NCI-H2081 (cell line): ENCODE data around the gene ARMC6.
"Not testable (repeated sequence)": the region's sequence is repeated elsewhere in the genome, so short reads cannot be mapped to it uniquely, and the experiment has no call there.

Source experiments
- DNase-seq, 2 experiments: peaks; one replicate each; lab custom pipeline; 2025; lab: John Stamatoyannopoulos, UW

The ARMC6 gene

GRCh38 chr19:19077103-19077502 is 43.7 kb downstream of the ARMC6 start:
- peak; percentile 41 to 58 for DNase-seq

- DNase-seq: no peak
These were observed 45.4 kb downstream of the ARMC6 start for GRCh38 chr19:19078801-19079200.

- no peak for DNase-seq
These were observed 46.2 kb downstream of the ARMC6 start for GRCh38 chr19:19079571-19079970.

GRCh38 chr19:19081642-19082151 is 48.3 kb downstream of the ARMC6 start:
- DNase-seq: no peak

- DNase-seq: no peak
These were observed 50.2 kb downstream of the ARMC6 start for GRCh38 chr19:19083413-19084178.

GRCh38 chr19:19087676-19088075 is 54.3 kb downstream of the ARMC6 start:
- no peak for DNase-seq

GRCh38 chr19:19094513-19094912 is 61.1 kb downstream of the ARMC6 start:
- no peak for DNase-seq

- no peak for DNase-seq
These were observed 62.3 kb downstream of the ARMC6 start for GRCh38 chr19:19095691-19096090.

- no peak for DNase-seq
These were observed 63.5 kb downstream of the ARMC6 start for GRCh38 chr19:19096641-19097627.

- no peak for DNase-seq
These were observed 64.8 kb downstream of the ARMC6 start for GRCh38 chr19:19098084-19098702.

- no peak for DNase-seq
These were observed 65.6 kb downstream of the ARMC6 start for GRCh38 chr19:19098703-19099632.

GRCh38 chr19:19101540-19101939 is 68.1 kb downstream of the ARMC6 start:
- DNase-seq: no peak

GRCh38 chr19:19102566-19102965 is 69.2 kb downstream of the ARMC6 start:
- DNase-seq: not testable (repeated sequence)

- DNase-seq: no peak
These were observed 69.8 kb downstream of the ARMC6 start for GRCh38 chr19:19103167-19103566.

GRCh38 chr19:19105365-19106055 is 72.1 kb downstream of the ARMC6 start:
- no peak for DNase-seq

GRCh38 chr19:19106056-19106551 is 72.7 kb downstream of the ARMC6 start:
- no peak for DNase-seq

GRCh38 chr19:19106938-19107337 is 73.5 kb downstream of the ARMC6 start:
- DNase-seq: not testable (repeated sequence)

- DNase-seq: no peak
These were observed 74.3 kb downstream of the ARMC6 start for GRCh38 chr19:19107654-19108053.
